Heart right ventricle (tissue), 16 donors: Measurements from ENCODE around the gene STARD4. TPM values are rescaled to one million over a fixed set of nuclear protein-coding genes. Genes with fewer than 3 reads are reported as not detected.

Source experiments
- ATAC-seq, 8 donors: fragments of 200-7000 bp; cut with Tn5 transposase; one replicate each; pipeline ENCODE4 v1.9.1; 2020; ENCODE audit warnings: mild to moderate bottlenecking in 8 of 8, moderate library complexity in 8 of 8, moderate number of reproducible peaks in 1 of 8
- DNase-seq, 2 donors: peaks; one replicate each; pipeline ENCODE4 v3.0.0-alpha.2; 2020
- H3K27ac ChIP-seq, 10 donors: fragments of 200-600 bp; sonication (generic) in 2 of 10; one replicate each; pipeline versions ENCODE4 v1.5.0 to v1.8.0; 2020 to 2022; ENCODE audit warnings: mild to moderate bottlenecking in 3 of 10
- H3K27me3 ChIP-seq, 7 donors: fragments of 200-600 bp; one replicate each; pipeline ENCODE4 v1.8.0; 2021 to 2022; ENCODE audit warnings: mild to moderate bottlenecking in 2 of 7
- H3K36me3 ChIP-seq, 9 donors: fragments of 200-600 bp; sonication (generic) in 1 of 9; one replicate each; pipeline versions ENCODE4 v1.5.0 to v1.8.0; 2020 to 2022; ENCODE audit warnings: mild to moderate bottlenecking in 2 of 9
- H3K4me1 ChIP-seq, 9 donors: fragments of 200-600 bp; sonication (generic) in 1 of 9; one replicate each; pipeline versions ENCODE4 v1.5.0 to v1.8.0; 2020 to 2022; ENCODE audit warnings: mild to moderate bottlenecking in 4 of 9
- H3K4me3 ChIP-seq, 10 donors: fragments of 200-600 bp; sonication (generic) in 2 of 10; one replicate each; pipeline versions ENCODE4 v1.5.0 to v1.8.0; 2020 to 2022; ENCODE audit warnings: mild to moderate bottlenecking in 7 of 10, moderate library complexity in 2 of 10
- H3K9me3 ChIP-seq, 11 donors: fragments of 200-600 bp in 10 of 11; sonication (generic) in 2 of 11; one replicate each; pipeline versions ENCODE4 v1.5.0 to v1.8.0; 2013 to 2022; ENCODE audit warnings: mild to moderate bottlenecking in 2 of 11, control low read depth in 1 of 11, moderate library complexity in 1 of 11
- WGBS, 2 donors: extraction: QIAGEN DNeasy Blood & Tissue Kit; methylation state at CpG; one replicate each; pipeline ENCODE4 v1.1.7; 2013; ENCODE audit warnings: inconsistent platforms in 1 of 2; 5-methylcytosine and 5-hydroxymethylcytosine counted together
- intact Hi-C, 10 donors: fragments of 100-400 bp; cut with DNase I; formaldehyde crosslinking; loops; one replicate each; pipeline versions ENCODE4 v1.11.1 to v1.14.2; 2022
- polyA plus RNA-seq, 2 donors: library from polyadenylated mRNA; stranded (reverse); fragments of 200-250 nt; gene quantifications; one replicate each; pipeline ENCODE4 v1.2.3, GENCODE V29; 2013
- total RNA-seq, 10 donors: library from RNA; stranded (reverse); fragmentation: NEBNext Ultra II Directional in 3 of 10; extraction: Animal tissue kit (Norgen Biotek cat#: 25700) in 3 of 10; gene quantifications; one replicate each; pipeline versions ENCODE4 v1.2.1 to v1.2.4, GENCODE V29; 2021 to 2023
- TF ChIP-seq, protein P1 (sequence below), 9 donors: fragments of 200-600 bp; sonication (generic) in 2 of 9; IDR thresholded peaks; one replicate each; pipeline versions ENCODE4 v1.5.0 to v1.8.0; 2021 to 2022; ENCODE audit warnings: antibody characterized with exemption in 9 of 9, mild to moderate bottlenecking in 5 of 9, moderate library complexity in 1 of 9
- donor health status: Arrhythmogenic right ventricular cardiomyopathy.
- donor health status: ischemic (EF 13 %, LVEDD 7.1; RV severe dilation, severe dysfunction).
- donor health status: healthy with polysubstance abuse.
- donor health status: DM: no; HTN: yes; CAD: no.
- donor health status: DM: no; HTN: no; CAD: no.
- donor health status: ischemic (EF 25% LVEDD 6.9; RV normal size, moderate dysfunction).
- donor health status: ischemic (EF 25% LVEDD 5.7; RV mildly dilated, moderate dysfunction).
- donor health status: healthy.
- donor health status: DM: yes; HTN: yes; CAD: no.
- donor health status: Ischemic cardiomyopathy.
- donor health status: ischemic (EF 35%, LVEDD 5.7; RV mildly dilated, moderate dysfunction).
- donor health status: nonischemic (EF 11% LVEDD 7.7; RV severe dilation, severe dysfunction).
- donor health status: DM: yes; HTN: yes; CAD: no.
- donor health status: PGD.
- donor health status: ischemic (EF 29% LVEDD 5.4; RV normal size, mild dysfunction).
- donor health status: nonischemic (EF 23%, LVEDD 6.1; RV moderate dilation, normal function).

STARD4 gene
- total and polyA plus RNA-seq, 12 donors = 2.9 to 14.0 (median 6.1) TPM

DNA sequence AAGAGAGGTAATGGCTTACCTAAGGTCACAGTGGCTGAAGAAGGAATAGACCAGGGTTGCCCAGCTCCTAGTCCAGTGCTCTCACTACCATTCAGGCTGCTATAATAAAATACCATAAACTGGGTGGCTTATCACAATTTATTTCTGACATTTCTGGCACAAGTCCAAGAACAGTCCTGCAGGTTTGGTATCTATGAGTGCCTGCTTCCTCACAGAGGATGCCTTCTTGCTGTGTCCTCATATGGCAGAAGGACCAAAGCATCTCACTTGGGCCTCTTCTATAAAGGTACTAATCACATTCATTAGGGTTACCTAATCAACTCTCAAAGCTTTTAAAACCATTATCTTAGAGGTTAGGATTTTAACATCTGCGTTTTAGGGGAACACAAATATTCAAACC, 17.2 kb downstream of the STARD4 start:
- H3K9me3 ChIP-seq = no peaks in the 10 kb centered on the region
- intact Hi-C loops = no loop called here
- peaks cover 0 to 37% (median 4%) of the 10 kb centered on the region in 9 donors for H3K36me3 ChIP-seq
- no peak overlapping the region for H3K4me3 ChIP-seq
- WGBS, 2 donors = 89 to 90% methylated on average over 1 of the region's 1 CpG
- no peaks in the 10 kb centered on the region for H3K27me3 ChIP-seq
- DNase-seq (no peak), ATAC-seq (no peak)
- TF ChIP-seq, protein P1, sequence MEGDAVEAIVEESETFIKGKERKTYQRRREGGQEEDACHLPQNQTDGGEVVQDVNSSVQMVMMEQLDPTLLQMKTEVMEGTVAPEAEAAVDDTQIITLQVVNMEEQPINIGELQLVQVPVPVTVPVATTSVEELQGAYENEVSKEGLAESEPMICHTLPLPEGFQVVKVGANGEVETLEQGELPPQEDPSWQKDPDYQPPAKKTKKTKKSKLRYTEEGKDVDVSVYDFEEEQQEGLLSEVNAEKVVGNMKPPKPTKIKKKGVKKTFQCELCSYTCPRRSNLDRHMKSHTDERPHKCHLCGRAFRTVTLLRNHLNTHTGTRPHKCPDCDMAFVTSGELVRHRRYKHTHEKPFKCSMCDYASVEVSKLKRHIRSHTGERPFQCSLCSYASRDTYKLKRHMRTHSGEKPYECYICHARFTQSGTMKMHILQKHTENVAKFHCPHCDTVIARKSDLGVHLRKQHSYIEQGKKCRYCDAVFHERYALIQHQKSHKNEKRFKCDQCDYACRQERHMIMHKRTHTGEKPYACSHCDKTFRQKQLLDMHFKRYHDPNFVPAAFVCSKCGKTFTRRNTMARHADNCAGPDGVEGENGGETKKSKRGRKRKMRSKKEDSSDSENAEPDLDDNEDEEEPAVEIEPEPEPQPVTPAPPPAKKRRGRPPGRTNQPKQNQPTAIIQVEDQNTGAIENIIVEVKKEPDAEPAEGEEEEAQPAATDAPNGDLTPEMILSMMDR (IDR thresholded peaks at IDR 0.05) = no peak
- H3K27ac ChIP-seq = no peak overlapping the region
- H3K4me1 ChIP-seq = no peaks in the 10 kb centered on the region

DNA sequence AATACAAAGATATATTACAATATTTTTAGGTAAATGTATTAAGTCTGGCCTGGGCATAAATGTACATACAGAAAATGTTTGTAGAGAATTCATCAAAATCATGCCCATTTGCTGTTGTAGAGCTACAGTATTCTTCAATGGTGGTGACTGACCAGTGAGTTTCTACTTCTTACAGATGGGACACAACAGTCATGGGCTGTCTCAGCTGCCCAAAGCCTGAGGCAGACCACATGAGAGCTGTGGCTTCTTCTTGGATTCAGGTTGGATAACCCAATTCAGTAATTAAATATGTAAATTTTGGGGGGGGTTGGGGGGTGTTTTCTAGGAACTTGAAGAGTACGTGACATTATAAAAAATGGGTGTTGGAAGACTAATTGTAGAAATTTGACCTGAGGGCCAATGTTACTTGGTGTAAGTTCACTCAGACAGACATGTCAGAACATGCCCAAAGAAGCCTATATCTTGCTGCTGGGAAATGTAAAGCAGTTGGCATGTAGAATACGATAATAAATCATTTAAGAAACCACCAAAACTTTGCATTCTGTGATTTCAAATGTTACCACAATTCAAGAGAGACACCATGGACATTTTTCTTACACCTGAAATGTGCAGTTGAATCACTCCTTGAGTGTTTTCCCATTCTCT, 17.9 kb downstream of the STARD4 start:
- WGBS, 2 donors = 97% methylated on average over 2 of the region's 2 CpGs
- intact Hi-C loops = no loop called here
- Histone ChIP-seq H3K27me3 (no peaks in the 10 kb centered on the region), H3K27ac (no peak overlapping the region), H3K4me1 (no peaks in the 10 kb centered on the region), H3K36me3 (peaks cover 0 to 30% (median 0%) of the 10 kb centered on the region in 9 donors), H3K9me3 (no peaks in the 10 kb centered on the region), H3K4me3 (no peak overlapping the region)
- ATAC-seq = no peak
- TF ChIP-seq, protein P1 (IDR thresholded peaks at IDR 0.05) = no peak
- no peak for DNase-seq

DNA sequence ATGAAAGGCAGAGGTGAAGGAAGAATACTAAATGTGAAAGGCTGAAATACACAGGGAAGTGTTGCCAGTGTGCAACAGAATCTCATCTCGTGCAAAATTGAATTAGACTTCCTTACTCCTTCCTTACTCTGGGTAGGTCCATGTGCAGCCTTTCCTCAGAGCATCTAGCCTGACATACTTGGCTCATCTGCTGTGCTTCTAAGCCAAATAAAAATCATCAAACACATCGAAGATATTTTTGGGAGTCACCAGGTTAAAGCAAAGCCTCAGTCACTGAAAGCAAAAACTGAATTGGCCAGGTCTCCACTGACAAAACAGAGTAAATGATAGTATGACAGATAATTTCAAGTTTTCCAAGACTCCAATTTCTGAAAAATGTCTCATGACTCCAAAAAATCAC, 19.3 kb downstream of the STARD4 start:
- intact Hi-C loops = no loop called here
- no peak for ATAC-seq
- no peaks in the 10 kb centered on the region for H3K9me3 ChIP-seq
- no peak overlapping the region for H3K27ac ChIP-seq
- no peaks in the 10 kb centered on the region for H3K27me3 ChIP-seq
- TF ChIP-seq, protein P1 (IDR thresholded peaks at IDR 0.05) = no peak
- 45 to 48% methylated on average over 2 of the region's 2 CpGs for WGBS, 2 donors
- H3K36me3 ChIP-seq = peaks cover 0 to 18% (median 0%) of the 10 kb centered on the region in 9 donors
- no peak for DNase-seq
- H3K4me1 ChIP-seq = no peaks in the 10 kb centered on the region
- no peak overlapping the region for H3K4me3 ChIP-seq

DNA sequence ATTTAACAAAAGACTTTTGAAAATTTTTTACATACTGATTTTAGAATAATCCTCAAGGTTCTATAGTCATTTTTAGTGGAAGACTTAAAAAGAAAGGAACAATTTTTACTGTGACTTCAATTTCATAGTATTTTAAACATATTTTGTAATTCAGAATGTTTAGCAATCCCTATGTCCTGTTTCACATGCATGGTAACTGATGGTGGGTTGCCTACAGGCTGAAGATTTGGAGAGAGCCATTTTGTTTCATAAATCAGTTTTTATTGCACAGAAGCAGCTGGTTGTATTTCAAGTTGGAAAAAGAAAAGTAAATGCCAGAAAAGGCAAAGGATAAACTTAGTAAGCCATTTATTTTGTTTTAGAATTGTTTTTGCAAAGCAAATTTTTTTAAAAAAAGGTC, 24.0 kb downstream of the STARD4 start:
- TF ChIP-seq, protein P1 (IDR thresholded peaks at IDR 0.05) = no peak
- intact Hi-C loops = no loop called here

More for the DNA sequence above, 24.0 kb downstream of the STARD4 start:
- H3K4me3 ChIP-seq = no peak overlapping the region
- H3K4me1 ChIP-seq = no peaks in the 10 kb centered on the region
- ATAC-seq (no peak), DNase-seq (no peak)
- H3K9me3 ChIP-seq = no peaks in the 10 kb centered on the region
- H3K27me3 ChIP-seq = no peaks in the 10 kb centered on the region
- H3K36me3 ChIP-seq = no peaks in the 10 kb centered on the region
- no peak overlapping the region for H3K27ac ChIP-seq
